Cardiac fibroblast (primary cell): Measurements from ENCODE around the gene CAPN5.

Source experiments
- DNase-seq, 2 donors: peaks; one replicate each; pipeline versions ENCODE4 v3.0.0 to v3.0.0-alpha.2; 2010; ENCODE audit warnings: low read depth in 2 of 2
- H3K4me3 ChIP-seq, 2 donors: replicated peaks in 1 of 2; 1 replicate in 1 of 2; 2 replicates in 1 of 2; pipeline ENCODE4 v1.5.1; 2011; ENCODE audit warnings: low read depth in 2 of 2, low read length in 2 of 2, mild to moderate bottlenecking in 2 of 2, moderate library complexity in 1 of 2
- TF ChIP-seq, protein P1 (sequence below): IDR thresholded peaks from one replicate; pipeline ENCODE4 v1.5.1; 2011; ENCODE audit warnings: low read depth, mild to moderate bottlenecking, low read length, inconsistent platforms

Gene CAPN5

DNA sequence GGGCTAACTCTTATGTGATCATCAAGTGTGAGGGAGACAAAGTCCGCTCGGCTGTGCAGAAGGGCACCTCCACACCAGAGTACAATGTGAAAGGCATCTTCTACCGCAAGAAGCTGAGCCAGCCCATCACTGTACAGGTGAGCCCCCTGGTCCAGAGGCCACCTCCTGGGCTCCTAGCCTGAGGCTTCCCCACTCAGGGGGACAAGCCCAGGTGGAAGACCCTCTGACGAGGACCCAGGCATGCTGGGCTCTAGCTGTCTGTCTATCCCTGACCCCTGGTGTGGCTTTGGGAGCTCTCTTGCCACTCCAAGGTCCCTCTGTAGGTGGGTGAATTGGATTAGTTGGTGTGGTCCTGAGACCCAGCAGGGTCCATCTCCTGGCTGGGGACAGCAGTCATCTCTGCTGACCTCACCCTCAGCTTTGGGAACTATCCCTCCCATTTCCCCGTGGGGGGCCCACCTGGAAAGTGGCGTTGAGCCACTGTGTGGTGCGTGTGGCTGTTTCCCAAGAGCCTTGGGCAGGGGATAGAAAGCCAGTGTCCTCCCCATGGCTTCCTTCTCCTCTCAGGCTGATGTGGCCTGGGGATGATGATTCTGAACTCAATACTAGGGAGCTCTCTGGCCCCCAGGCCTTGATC is 55.9 kb downstream of the CAPN5 start:
- DNase-seq = no peak
- TF ChIP-seq, protein P1, sequence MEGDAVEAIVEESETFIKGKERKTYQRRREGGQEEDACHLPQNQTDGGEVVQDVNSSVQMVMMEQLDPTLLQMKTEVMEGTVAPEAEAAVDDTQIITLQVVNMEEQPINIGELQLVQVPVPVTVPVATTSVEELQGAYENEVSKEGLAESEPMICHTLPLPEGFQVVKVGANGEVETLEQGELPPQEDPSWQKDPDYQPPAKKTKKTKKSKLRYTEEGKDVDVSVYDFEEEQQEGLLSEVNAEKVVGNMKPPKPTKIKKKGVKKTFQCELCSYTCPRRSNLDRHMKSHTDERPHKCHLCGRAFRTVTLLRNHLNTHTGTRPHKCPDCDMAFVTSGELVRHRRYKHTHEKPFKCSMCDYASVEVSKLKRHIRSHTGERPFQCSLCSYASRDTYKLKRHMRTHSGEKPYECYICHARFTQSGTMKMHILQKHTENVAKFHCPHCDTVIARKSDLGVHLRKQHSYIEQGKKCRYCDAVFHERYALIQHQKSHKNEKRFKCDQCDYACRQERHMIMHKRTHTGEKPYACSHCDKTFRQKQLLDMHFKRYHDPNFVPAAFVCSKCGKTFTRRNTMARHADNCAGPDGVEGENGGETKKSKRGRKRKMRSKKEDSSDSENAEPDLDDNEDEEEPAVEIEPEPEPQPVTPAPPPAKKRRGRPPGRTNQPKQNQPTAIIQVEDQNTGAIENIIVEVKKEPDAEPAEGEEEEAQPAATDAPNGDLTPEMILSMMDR = no peak

DNA sequence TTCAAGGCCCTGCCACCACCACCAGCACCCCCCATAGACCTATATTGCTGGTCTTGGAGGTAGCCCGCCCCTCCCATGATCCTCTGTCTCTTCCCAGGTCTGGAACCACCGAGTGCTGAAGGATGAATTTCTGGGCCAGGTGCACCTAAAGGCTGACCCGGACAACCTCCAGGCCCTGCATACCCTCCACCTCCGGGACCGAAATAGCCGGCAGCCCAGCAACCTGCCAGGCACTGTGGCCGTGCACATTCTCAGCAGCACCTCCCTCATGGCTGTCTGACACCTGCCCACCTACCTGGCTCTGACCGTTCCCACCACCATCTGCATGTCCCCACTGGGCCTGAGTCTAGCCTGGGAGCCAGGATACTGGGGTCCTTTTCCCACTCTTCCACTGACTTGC is 56.8 kb downstream of the CAPN5 start:
- DNase-seq = no peak
- H3K4me3 ChIP-seq = no peak overlapping the region
- TF ChIP-seq, protein P1 = no peak

More for the DNA sequence above, 55.9 kb downstream of the CAPN5 start:
- H3K4me3 ChIP-seq = no peak overlapping the region

DNA sequence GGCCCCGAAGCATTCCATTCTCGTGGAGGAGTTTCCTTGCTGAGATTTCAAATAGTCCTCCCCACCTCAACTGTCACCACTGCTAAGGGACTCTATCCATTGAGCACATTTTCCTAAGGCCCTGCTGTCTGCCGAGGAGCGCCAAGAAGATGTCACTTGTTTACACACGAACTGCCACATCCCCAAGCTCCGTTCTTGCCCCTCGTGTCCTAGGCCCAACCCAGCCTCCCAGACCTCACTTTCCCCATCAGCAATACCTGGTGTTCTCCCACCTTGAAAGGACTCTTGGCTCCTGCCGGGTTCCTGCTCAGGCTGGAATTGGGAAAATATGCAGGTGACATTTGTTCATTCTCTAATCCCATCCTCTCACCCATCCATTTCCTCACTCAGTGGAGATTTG is 57.3 kb downstream of the CAPN5 start:
- TF ChIP-seq, protein P1 = no peak
- no peak overlapping the region for H3K4me3 ChIP-seq
- no peak for DNase-seq

DNA sequence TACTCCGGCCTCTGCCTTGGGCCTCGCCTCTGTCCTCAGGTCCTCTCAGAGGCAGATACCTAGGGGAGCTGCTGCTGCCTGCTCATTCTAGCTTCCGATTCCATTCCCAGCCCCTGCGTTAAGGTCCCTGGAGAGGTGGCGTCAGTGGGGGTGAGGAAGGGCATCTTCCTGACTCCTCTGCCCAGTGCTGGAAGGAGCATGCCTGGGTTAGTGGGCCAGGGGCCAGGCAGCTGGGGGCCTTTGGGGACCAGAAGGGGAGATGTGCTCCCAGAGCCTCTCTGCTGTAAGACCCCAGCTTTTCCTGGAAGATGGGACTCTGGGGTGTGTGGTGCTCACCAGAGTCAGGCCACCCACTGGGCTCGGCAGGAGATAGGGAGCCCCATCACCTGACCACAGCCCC is 57.7 kb downstream of the CAPN5 start:
- no peak overlapping the region for H3K4me3 ChIP-seq
- TF ChIP-seq, protein P1 = no peak
- no peak for DNase-seq

DNA sequence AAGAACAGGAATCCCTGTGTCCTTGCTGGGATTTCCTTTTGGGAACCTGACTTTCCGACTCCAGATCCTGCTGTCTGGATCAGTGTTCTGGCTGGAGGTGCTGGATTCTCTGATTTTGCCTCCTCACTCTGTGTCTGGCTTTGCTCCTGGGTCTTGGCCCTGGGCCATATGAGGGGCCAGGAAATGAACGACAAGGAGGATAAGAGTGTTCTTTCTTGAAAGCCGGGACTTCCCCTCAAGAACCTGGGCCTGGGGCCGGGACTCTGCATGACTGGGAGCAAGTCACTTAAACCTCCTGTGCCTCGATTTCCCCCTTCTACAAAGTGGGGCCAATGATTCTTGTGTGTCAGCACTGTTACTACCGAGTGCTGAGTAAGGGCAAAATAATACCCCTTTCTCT is 58.4 kb downstream of the CAPN5 start:
- DNase-seq = no peak
- no peak overlapping the region for H3K4me3 ChIP-seq
- TF ChIP-seq, protein P1 = no peak

DNA sequence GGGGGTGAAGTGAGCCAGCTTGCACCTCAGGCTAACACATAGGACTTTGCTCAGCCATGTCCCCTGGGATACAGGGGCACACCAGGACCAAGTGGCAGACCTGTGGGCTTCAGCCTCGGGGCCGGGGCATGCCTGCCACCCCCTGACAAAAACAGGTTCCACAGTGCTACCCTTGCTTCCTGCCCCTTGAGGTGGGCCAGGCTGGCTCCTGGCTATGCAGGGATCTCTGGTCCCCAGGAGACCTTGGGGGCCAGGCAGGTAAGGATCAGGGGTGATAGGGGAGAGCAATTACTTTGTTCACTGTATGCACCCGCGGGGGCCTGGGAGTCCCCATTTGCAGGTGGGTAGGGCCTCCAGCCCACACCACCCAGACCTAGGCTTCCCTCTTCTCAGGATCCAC is 58.9 kb downstream of the CAPN5 start:
- TF ChIP-seq, protein P1 = no peak
- DNase-seq = no peak
- H3K4me3 ChIP-seq = no peak overlapping the region
